Measurements from ENCODE around the gene FHAD1. TPM values are rescaled to one million over a fixed set of nuclear protein-coding genes. Genes with fewer than 3 reads are reported as not detected.
"Not testable (repeated sequence)": the region's sequence is repeated elsewhere in the genome, so short reads cannot be mapped to it uniquely, and the experiment has no call there.

Gene FHAD1
- total RNA-seq, 6 donors from 2014 or later, result 2.0 to 45.8 (median 12.5) TPM

DNA sequence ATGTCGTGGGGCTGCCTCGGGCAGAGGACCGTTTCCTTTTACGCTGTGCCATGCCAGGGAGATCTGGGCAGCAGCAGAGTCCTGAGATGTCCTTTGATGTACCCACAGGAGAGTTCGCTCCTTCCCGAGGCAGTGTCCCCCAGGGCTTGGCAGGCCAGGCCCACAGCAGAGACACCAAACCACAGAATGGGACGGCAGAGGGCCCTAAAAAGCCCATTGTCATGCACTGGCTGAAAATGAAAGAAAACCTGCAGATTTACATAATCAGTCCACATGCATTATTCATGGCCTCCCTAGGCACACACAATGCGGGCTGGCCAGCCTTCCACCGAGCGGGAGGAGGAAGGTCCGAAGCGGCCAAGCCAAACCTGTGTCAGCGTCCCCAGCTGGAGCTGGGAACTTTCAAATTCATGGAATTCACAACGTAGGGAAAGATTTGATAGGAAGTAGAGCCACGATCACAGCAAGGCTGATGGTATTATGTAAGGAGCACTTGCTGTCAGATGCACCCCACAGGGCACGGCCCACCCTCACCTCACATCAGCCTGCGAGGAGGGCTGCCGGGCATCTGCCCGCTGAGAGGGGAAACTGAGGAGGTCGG is 137.4 kb downstream of the FHAD1 start:
- H3K4me1 ChIP-seq, result peaks cover 0 to 10% (median 4%) of the 10 kb centered on the region in 4 donors
- H3K27ac ChIP-seq, result no peak overlapping the region
- 50 to 70% methylated on average over 13 to 20 of the region's 20 CpGs for WGBS, 2 donors
- H3K4me3 ChIP-seq, result no peak overlapping the region
- no peaks in the 10 kb centered on the region for H3K27me3 ChIP-seq
- H3K9me3 ChIP-seq, result no peaks in the 10 kb centered on the region
- ATAC-seq (ENCODE audit: low FRiP score in 2 of 2) (peak in 1 of 2 donors; percentile 52), DNase-seq (no peak)
- TF ChIP-seq POLR2AphosphoS5 (IDR thresholded peaks at IDR 0.05) (no peak), EP300 (IDR thresholded peaks at IDR 0.05) (no peak), POLR2A (IDR thresholded peaks at IDR 0.05) (no peak)
- TF ChIP-seq, protein P1, sequence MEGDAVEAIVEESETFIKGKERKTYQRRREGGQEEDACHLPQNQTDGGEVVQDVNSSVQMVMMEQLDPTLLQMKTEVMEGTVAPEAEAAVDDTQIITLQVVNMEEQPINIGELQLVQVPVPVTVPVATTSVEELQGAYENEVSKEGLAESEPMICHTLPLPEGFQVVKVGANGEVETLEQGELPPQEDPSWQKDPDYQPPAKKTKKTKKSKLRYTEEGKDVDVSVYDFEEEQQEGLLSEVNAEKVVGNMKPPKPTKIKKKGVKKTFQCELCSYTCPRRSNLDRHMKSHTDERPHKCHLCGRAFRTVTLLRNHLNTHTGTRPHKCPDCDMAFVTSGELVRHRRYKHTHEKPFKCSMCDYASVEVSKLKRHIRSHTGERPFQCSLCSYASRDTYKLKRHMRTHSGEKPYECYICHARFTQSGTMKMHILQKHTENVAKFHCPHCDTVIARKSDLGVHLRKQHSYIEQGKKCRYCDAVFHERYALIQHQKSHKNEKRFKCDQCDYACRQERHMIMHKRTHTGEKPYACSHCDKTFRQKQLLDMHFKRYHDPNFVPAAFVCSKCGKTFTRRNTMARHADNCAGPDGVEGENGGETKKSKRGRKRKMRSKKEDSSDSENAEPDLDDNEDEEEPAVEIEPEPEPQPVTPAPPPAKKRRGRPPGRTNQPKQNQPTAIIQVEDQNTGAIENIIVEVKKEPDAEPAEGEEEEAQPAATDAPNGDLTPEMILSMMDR (IDR thresholded peaks at IDR 0.05), result no peak
- no peaks in the 10 kb centered on the region for H3K36me3 ChIP-seq

DNA sequence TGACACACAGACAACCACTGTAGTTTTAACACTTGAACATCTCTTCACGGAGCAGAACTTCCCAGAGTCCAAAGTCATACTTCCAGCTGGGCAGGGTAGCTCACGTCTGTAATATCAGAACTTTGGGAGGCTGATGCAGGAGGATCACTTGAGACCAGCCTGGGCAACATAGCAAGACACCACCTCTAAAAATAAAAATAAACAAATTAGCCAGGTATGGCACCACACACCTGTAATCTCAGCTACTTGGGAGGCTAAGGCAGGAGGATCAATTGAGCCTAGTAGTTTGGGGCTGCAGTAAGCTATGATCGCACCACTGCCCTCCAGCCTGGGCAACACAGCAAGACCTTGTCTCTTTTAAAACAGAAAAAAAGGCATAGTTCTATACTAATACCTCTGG is 138.4 kb downstream of the FHAD1 start:
- ATAC-seq (ENCODE audit: low FRiP score in 2 of 2) (no peak), DNase-seq (no peak)
- Histone ChIP-seq H3K4me3 (no peak overlapping the region), H3K9me3 (no peaks in the 10 kb centered on the region), H3K27ac (no peak overlapping the region), H3K27me3 (no peaks in the 10 kb centered on the region), H3K4me1 (peaks cover 0 to 10% (median 4%) of the 10 kb centered on the region in 4 donors), H3K36me3 (no peaks in the 10 kb centered on the region)
- TF ChIP-seq EP300 (IDR thresholded peaks at IDR 0.05) (no peak), POLR2AphosphoS5 (IDR thresholded peaks at IDR 0.05) (no peak)
- TF ChIP-seq, protein P1 (IDR thresholded peaks at IDR 0.05), result no peak
- 90 to 98% methylated on average over 3 of the region's 3 CpGs for WGBS, 2 donors

DNA sequence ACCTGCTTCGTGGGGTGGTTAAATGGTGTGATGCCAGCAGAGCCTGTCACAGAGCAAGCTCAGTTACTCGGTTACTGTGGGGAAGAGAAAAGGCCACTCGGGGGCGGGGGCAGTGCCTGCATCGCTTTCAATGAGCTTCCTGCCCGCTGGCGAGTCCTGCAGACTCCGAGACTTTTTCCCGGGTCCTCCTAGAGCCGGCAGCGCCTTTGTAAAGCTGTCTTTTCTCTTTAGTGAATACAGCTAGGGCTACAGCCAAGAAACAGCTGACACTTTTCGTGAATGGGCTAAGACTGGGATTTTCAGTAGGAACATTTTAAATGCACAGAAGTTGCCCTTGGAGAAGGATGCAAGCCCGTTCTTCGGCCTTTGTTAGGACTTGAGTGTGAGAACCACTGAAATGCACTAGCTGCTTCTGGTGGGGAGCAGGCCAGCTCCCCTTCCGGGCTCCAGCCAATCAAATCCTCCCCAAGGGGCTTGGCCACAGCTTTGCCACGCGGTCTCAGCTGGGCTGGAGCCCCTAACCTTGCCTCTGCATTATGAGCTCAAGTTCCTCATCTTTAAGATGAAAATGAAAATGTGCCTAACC is 139.2 kb downstream of the FHAD1 start:
- H3K27me3 ChIP-seq, result no peaks in the 10 kb centered on the region
- H3K9me3 ChIP-seq, result no peaks in the 10 kb centered on the region
- no peak overlapping the region for H3K27ac ChIP-seq
- peaks cover 0 to 10% (median 4%) of the 10 kb centered on the region in 4 donors for H3K4me1 ChIP-seq
- ATAC-seq (ENCODE audit: low FRiP score in 2 of 2) (peak in 1 of 2 donors; percentile 28), DNase-seq (no peak)
- no peaks in the 10 kb centered on the region for H3K36me3 ChIP-seq
- peak overlapping the region in 1 of 4 donors; percentile 12 for H3K4me3 ChIP-seq
- TF ChIP-seq POLR2AphosphoS5 (IDR thresholded peaks at IDR 0.05), result no peak
- TF ChIP-seq POLR2A (IDR thresholded peaks at IDR 0.05), result no peak
- TF ChIP-seq EP300 (IDR thresholded peaks at IDR 0.05), result no peak
- TF ChIP-seq, protein P1 (IDR thresholded peaks at IDR 0.05), result no peak
- 15 to 27% methylated on average over 13 to 17 of the region's 17 CpGs for WGBS, 2 donors

DNA sequence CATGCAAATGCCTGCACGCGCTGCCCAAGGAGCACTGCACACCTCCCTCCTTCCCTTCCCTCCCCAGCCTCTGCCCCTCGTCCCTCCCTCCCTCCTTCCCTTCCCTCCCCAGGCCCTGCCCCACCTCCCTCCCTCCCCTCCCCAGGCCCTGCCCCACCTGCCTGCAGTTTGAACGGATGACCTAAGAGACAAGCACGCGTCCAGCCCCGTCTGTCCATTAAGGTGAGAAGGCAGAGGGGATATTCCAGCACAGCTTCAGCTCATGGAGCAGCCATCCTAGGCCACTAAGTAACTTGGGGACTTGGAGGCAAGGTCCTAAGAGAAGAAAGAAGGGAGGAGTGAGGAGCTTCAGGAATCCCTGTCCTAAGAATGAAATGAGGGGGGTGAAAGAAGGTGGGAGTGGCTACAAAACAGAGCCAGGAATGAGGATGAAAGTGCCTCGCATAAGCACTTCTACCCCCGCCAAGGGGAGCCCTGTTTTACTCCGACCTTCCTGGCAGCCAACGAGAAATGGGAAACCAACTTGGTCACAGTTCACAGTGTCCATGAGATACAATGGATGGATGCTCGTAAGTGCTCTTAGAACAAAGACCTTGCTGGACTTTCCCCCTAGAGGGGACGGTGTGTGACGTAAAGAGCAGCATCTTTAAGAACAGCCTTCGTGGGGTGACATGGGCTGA is 141.3 kb downstream of the FHAD1 start:
- DNase-seq, result no peak
- Histone ChIP-seq H3K27ac (no peak overlapping the region), H3K4me3 (no peak overlapping the region), H3K36me3 (no peaks in the 10 kb centered on the region), H3K4me1 (peaks cover 0 to 10% (median 4%) of the 10 kb centered on the region in 4 donors), H3K27me3 (no peaks in the 10 kb centered on the region), H3K9me3 (no peaks in the 10 kb centered on the region)
- TF ChIP-seq POLR2AphosphoS5 (IDR thresholded peaks at IDR 0.05), result no peak
- TF ChIP-seq EP300 (IDR thresholded peaks at IDR 0.05), result no peak
- no peak for TF ChIP-seq POLR2A (IDR thresholded peaks at IDR 0.05)
- TF ChIP-seq, protein P1 (IDR thresholded peaks at IDR 0.05), result no peak
- 66 to 69% methylated on average over 14 to 15 of the region's 15 CpGs for WGBS, 2 donors
- ATAC-seq (ENCODE audit: low FRiP score in 2 of 2), result no peak

DNA sequence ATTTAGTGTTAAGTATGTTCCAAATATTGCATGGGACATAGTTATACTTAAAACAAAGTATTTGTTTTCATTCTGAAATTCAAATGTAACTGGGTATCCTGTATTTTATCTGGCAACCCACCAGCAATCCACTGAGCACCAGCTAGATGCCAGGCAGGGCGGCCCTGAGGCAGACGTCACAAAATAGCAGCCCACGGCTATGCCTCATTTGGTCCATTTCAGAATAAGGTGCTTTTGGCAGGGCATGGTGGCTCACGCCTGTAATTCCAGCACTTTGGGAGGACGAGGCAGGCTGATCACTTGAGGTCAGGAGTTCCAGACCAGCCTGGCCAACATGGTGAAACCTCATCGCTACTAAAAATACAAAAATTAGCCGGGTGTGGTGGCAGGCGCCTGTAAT is 142.8 kb downstream of the FHAD1 start:
- not testable (repeated sequence) for H3K27me3 ChIP-seq; H3K36me3 ChIP-seq; H3K4me3 ChIP-seq; DNase-seq; ATAC-seq (ENCODE audit: low FRiP score in 2 of 2); H3K4me1 ChIP-seq; H3K27ac ChIP-seq; H3K9me3 ChIP-seq
- 91 to 99% methylated on average over 8 of the region's 8 CpGs for WGBS, 2 donors

All from upper lobe of left lung (tissue), 6 donors.